CD4-positive, alpha-beta T cell treated with Interleukin-10 for 1 hour (primary cell): Measurements from ENCODE around the gene INSYN2B.

ENCODE experiments used
- DNase-seq: peaks from one replicate; pipeline ENCODE4 v3.0.0-alpha.2; 2020

The INSYN2B gene

DNA sequence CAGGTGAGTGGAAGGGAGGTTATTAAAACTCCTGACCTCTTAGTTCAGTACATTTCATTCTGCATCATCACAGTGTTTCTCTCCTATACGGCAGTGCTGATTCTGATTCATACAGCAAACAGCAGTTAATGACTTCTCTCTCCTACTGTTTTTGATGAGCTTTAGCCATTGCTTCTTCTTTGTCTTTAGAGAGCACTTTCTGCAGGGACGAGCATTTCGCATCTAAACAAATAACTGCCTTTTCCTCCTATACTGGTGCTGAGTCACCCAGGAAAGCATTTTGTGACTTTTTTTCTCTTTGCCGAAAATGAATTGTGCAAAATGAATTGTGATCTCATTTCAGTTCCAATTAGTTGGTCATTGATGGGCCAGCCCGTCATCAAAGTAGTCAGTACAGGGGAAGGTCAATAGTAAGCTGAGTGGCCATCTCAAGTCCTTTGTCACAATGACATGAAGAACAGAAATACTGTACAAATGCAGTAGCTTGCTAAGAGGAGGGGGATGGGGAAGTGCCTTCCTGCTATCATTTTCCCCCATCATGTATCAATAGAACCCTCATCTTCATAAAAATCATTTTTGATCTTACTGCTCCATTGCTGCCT is 98.5 kb downstream of the INSYN2B start:
- no peak for DNase-seq

DNA sequence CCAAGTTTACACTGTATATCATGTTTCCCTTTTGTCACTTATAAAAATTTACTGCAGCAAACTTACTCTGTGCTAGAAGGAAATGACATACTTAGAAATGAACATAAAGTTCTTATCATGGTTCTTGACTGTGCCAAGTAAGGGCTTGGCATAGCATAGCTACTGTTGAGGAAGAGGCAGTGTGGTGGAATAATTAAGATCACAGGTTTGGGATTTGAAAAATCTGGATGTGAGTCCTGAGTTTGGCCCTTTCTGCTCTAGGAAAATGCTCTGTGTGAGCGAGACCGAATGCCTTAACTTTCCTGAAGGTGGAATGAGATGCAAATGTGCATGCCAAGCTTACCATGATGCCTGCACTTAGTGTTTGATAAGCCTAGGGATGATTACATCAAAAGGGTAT is 99.5 kb downstream of the INSYN2B start:
- DNase-seq, result no peak

GRCh38 chr5:169880012-169880663 is 100.2 kb downstream of the INSYN2B start:
- DNase-seq, result no peak

DNA sequence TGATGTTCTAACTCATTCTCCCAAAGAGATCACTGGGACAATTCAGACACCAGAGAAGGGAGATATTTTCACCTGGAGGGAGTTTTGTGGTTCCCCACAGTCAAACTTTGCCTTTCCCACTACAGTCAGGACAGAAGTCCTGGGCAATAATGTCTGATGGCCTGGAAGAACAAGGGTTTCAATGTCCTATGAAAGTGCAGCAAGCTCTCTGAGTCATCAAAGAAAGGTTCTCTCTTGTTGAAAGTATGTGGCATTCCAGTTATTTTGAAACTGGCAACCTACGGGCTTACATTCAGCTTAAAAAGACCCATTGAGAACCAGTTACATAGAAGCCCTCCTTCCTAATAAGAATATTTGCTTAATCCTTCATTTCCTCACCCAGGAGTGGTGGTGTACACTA is 103.9 kb downstream of the INSYN2B start:
- no peak for DNase-seq

GRCh38 chr5:169875731-169876130 is 104.6 kb downstream of the INSYN2B start:
- no peak for DNase-seq

DNA sequence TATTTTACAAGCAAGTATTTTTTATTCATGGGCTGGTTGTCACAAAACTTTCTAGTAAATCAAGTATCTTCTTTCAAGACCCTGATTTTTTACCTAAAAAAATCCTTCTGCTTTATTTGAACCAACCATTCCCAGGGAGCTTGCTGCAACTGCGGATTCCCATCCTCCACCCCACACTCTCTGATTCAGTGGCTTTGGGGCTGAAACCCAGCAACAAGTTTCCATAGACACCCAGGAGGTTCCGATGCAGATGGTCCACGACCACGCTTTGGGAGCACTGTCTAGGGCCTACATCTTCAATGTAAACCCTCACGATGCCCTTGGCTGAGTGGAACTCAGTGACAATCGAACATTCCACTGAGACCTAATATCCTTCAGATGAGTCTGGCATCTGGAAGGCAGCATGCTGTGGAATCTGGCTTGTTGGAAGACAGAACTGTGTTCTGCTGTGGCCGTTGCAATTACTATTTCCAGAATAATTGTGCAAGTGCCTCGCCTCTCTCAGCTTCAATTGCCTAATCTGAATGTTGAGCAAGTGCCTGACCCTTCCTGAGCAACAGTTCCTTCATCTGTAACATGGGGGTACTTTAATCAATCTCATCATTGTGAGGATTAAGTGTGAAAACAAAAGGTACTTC is 105.1 kb downstream of the INSYN2B start:
- no peak for DNase-seq

DNA sequence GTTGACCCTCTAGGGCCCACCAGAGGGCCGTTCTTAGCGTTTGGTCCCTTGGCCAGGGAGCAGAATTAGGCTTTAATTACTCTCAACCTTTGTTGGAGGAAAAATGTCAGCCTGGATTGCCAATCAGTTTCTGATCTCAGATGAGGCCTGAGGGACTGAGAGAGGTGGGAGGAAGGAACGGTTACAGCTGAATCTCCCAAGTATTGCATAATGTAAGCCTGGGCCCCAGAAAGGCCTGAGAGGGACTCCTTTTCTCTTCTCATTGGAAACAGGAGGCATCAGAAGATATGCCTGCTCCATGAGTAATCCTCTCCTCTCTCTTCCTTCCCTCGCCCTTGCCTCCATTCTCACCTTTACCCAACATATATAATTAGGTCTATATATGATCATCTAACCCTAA is 105.7 kb downstream of the INSYN2B start:
- DNase-seq, result no peak

DNA sequence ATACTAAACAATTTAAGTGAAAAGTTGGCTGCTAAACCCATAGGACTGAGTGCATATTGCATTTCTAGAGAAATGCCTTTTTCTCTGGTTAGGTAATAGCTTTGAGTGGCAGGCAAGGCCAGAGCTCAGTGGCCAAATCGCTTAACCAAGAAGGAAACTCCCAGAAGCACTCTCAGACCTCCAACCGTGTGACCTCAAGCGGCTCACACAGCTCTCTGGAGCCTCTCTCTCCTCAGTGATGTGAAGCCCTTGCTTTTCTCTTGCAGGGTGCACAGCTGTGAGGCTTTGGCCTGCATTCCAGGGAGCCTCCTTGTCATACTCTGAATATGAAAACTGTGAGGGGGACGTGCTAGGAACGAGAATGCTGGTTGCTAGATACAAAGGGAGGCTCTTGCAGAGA is 106.7 kb downstream of the INSYN2B start:
- DNase-seq, result no peak

GRCh38 chr5:169871826-169872490 is 108.3 kb downstream of the INSYN2B start:
- DNase-seq, result no peak

- no peak for DNase-seq
These were observed 110.1 kb downstream of the INSYN2B start for GRCh38 chr5:169870211-169870610.

DNA sequence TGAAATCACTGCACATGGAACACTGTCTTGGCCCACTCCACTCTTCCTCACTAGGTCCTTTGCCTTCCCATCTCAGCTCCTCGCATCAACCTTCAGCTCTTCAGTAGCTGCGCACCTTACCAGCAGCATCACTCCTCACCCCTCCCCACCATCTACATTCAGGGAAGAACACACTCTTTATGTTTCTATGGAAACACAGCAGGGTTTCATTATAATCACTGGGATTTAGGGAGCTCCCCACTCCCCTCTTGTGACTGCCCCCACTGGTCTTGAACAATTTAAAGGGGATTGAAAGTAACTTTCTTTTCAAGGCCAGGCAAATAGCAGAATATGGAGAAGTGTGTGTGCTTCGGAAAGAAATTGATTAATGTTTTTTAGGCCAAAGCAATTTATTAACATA is 111.2 kb downstream of the INSYN2B start:
- no peak for DNase-seq

DNA sequence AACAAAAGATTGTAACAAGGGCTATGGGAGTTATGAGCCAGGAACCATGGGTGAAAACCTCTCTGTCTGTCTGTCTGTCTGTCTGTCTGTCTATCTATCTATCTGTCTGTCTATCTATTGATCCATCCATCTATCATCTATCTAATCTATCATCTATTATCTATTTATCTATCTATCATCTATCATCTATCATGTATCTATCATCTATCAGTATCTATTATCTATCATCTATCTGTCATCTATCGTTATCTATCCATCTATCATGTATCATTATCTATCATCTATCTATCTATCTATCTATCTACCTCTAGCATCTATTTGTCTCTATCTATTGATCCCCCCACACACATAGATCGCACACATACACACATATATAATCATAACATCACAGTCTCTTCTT is 112.9 kb downstream of the INSYN2B start:
- no peak for DNase-seq

DNA sequence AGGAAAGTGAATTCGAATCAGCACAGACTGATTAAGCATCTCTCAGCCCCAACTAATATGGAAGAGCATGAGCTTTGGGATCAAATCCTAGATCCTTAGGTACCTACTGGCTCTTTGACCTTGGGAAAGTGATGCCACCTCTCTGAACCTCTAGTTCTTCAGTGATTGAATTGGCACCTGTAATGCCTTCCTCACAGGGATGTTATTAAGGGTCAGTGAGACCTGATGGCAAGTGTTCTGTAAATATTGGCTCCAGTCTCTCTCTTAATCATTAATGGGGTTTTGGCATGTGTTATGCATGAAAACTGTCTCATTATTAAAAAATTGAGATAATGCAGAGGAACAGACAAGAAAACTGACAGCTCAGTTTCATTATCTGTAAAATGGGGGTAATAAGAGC is 115.8 kb downstream of the INSYN2B start:
- DNase-seq, result no peak

- no peak for DNase-seq
These were observed 117.9 kb downstream of the INSYN2B start for GRCh38 chr5:169862391-169862811.

DNA sequence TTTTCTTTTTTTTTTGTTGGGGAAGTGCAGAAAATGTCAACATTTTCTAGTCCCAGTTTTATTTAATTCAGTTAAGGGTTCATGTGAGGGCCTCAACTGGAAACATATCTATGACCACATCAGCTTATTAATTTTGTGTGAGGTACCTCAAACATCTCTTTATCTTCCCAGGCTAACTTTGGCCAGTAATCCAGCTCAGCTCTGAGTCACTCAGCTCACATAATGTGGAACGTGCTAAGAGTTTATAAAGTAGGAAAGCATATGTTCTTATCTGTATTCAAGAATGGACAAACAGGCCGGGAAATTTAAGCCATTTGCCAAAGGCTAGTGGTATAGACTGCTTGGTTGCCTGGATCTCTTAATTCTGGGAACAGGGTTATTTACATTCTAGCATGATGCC is 118.4 kb downstream of the INSYN2B start:
- DNase-seq, result no peak

DNA sequence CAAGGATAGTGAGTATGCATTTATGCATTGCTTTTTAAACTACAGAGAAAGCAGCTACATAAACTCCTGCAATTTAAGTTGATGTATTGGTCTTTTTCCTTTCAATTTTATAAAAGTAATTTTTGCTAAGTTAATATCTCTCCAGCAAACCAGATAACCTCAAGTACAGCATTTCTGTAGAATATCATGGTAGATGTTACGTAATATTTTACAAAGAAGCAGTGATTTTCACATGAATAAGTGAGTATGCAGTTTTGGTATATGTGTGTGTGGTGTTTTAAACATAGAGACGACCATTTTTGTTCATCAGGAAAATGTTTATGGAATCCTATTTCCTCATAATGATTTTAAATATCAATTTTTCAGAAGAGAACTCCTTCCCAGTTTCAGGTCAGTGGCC is 118.9 kb downstream of the INSYN2B start:
- no peak for DNase-seq

DNA sequence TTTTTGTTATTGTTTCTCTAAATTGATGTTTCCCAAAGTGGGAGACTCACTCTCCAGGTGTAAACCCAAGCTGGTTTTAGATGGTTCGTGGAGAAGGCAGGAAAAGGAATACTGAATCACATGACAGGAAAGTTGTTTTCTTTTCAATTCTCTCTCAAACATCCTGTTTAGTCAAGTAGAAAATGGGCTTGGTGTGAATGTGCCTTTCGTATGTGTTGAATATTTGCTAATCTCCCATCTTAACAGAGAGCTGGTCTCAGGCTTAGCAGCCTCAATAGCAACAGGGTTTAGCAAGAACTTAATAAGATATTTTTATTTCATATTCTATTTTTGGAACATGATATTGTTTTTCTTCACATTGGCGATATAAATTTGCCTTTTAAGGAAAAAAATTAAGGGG is 119.7 kb downstream of the INSYN2B start:
- no peak for DNase-seq

- no peak for DNase-seq
These were observed 123.7 kb downstream of the INSYN2B start for GRCh38 chr5:169856571-169856970.

DNA sequence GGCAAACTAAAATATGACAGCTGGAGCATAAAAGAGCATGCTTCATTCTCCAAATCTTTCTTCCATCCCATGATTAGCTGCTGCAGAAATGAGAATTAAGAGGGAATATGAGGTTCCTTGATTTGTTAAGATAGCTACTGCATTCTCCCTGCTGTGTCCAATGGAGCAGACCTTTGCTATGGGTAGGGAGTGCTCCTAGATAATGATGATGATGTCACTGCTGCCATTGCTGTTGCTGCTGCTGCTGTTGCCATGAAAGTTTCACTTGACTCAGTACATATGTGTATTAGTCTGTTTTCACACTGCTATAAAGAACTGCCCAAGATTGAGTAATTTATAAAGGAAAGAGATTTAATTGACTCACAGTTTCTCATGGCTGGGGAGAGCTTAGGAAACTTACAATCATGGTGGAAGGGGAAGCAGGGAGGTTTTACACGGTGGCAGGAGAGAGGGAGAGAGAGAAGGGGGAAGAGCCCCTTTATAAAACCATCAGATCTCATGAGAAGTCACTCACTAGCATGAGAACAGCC is 128.9 kb downstream of the INSYN2B start:
- no peak for DNase-seq

DNA sequence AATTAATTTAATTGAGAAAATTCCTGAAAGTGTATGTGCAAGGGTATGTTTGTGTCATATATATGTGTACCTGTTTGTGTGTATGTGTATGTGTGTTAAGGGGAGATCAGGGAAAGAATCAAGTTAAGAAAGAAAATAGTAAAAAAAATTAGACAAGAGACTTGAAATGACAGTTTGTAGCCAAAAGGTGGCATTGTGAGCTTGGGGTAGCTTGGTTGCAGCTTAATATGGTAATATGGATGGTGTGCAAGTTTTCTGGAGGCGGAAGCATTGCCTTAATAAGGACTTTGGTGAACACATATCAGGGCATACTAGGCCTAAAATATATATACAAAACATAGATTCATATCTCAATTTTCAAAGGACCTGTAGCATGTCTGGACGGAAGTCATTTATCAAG is 129.9 kb downstream of the INSYN2B start:
- no peak for DNase-seq

GRCh38 chr5:169848792-169849191 is 131.5 kb downstream of the INSYN2B start:
- no peak for DNase-seq

DNA sequence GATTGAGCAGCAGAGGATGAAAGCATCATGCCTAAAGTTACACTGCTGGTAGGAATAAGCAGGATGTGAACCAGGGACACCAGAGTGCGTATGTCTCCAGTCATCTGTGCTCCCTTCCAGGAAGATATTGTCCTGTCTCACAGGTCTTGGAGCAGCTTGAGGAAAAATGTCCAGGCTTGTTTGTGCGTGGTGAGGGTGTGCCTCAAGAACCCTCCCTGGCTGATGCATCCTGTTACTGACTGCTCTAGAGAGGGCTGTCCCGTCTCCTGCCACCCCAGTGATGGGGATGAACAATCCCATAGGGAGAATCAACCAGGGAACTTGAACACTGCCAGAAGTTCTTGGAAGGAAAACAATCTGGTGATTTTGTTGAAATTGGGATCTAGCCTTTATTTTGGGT is 132.0 kb downstream of the INSYN2B start:
- no peak for DNase-seq

GRCh38 chr5:169847519-169847918 is 132.8 kb downstream of the INSYN2B start:
- DNase-seq, result no peak

DNA sequence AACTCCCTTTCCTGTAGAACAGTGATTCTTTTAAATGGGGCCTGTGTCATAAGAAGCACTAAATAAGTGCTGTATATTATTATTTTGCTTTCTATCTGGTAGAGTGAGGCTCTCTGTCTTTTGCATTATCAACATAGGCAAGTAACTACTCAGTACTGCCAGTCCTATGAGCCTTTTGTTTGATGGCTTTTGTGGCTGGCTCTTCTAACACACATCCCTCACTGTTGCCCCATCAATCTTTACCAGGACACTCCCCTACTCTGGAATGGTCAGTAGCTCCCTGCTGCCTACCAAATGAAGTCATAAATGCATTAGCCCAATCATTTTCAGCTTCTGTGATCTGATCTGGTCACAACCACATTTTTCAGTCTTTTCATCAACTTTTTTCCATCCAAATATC is 137.6 kb downstream of the INSYN2B start:
- no peak for DNase-seq
